HG03457 (cell line): ENCODE measurements around the gene PFKFB4.

Experiments used
- ATAC-seq: cut with Tn5 transposase; IDR thresholded peaks from one replicate; pipeline ENCODE4 v1.9.1; 2021; ENCODE audit warnings: moderate number of reproducible peaks; ENCODE audit not compliant: unreplicated experiment

Gene PFKFB4

DNA sequence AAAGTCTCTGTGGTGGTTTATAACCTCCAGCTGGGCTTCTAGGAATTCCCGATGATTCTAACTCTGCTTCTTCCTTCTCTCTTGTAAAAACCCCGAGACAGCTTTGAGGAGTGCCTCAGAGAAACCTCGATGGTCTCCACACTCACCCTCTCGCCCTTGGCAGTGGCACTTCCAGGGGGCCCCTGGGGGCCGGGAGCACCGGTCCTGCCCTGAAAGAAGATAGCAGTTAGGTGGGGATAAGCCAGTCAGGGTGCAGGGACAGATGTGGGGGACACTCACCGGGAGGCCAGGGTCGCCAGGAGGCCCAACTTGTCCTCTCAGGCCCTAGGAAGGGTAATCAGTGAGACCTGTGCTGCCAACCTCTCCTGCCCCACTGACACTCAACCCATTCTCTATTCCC lies 28.8 kb upstream of the PFKFB4 start:
- no peak for ATAC-seq

DNA sequence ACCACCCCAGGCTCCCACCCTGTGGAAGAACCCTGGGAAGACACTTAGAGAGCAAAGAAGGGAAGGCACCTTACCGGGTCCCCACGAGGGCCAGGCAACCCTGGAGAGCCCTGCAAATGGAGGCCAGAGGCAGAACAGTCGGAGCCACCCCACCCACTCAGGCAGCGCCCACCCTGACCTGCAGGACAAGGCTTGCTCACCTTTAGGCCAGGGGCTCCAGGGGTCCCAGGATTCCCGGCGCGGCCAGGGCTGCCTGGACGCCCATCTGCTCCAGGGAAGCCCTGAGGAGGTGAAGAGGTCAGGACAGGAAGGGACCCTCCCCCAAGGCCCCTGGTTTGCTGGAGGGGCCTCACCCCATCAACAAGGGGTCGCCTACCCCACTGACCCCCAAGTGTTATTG lies 28.2 kb upstream of the PFKFB4 start:
- no peak for ATAC-seq

DNA sequence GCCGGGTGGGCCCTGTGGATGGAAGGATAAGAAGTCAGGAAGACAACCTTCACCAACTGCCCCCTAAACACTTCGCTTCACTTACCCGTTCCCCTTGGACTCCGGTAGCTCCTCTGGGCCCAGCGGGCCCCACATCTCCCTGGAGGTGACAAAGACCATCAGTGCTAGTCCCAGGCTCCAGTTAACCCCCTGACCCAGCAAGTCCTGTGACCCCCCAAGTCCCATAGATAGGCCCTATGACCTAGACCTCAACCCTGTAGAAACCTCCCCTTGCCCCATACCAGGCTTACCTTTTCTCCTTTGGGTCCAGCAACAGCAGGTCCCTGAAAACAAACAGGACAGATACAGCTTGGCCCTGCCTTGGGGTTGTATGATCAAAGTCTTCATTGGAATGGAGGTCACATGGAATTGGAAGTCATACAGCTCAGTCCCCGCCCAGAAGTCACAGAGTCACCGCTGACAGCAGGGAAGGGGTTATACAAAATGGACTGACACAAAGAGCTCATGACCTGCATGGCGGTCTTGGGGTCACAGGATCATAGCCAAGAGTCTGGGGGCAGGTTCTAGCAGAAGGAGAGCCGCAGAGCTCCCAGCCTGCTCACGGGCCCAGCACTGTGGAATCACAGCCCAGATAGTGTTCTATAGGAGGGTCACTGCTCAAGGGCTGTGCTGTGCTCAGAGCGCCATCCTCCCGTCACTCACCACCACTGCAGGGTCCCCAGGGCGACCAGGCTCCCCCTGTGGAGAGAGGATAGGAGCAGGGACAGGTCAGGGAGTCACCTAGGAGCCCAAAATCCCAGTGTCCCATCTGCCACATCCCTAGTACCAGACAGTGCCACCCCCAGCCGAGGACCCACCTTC lies 25.2 kb upstream of the PFKFB4 start:
- ATAC-seq, result no peak

DNA sequence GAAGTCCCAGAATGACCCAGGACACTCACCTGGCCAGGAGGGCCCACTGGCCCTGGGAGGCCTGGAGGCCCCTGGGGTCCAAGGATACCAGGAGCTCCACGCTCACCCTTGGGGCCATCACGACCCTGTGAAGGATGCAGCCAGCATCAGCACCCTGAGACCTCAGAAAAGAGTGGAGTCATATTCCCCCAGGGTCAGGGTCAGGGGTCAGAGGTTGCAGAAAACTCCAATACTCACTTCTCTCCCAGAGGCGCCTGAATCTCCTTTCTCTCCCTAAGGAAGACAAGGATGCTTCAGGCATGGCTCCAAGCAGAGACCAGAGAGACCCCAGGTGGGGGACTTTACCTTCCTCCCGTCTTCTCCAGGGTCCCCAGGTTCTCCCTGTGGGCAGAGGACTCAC lies 20.0 kb upstream of the PFKFB4 start:
- ATAC-seq, result no peak

DNA sequence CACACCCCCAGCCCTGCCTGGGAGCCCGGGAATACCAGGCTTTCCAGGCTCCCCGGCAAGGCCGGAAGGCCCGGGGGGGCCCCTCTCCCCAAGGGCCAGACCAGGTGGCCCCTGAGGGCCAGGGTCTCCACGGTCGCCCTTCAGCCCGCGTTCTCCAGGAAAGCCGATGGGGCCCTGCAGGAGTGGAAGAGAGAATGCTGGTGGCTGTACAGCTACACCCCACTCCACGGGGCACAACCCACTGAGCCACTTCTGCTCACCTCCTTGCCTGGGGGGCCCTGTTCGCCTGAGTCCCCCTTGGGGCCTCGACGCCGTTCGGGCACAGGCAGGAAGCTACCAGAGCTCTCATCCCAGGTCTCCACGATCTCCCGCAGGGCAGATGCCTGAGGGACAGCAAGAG lies 18.8 kb upstream of the PFKFB4 start:
- no peak for ATAC-seq

DNA sequence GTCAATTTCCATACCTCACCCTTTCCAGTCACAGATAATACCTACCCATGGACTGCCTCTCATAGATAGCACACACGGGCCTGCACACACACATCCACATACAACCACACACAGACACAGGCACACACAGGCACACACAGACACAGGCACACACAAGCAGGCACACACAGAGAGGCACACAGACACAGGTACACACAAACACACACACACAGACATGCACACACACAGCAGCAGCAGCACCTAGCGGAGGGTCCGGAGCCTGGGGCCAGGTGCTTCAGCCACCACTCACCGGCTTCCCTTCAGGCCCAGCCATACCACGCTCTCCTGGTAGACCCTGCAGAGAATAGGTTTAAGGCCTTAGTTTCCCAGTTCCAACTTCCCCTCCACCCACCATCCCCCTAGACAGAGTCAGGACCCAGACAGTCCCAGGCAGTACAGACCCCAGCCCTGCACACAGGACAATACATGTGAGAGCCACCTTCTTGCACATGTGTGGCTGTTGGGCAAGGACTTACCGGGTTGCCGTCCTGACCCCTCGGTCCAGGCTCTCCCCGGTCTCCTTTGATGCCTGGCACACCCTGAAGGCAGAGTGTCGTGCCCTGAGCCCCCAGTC lies 17.5 kb upstream of the PFKFB4 start:
- no peak for ATAC-seq

DNA sequence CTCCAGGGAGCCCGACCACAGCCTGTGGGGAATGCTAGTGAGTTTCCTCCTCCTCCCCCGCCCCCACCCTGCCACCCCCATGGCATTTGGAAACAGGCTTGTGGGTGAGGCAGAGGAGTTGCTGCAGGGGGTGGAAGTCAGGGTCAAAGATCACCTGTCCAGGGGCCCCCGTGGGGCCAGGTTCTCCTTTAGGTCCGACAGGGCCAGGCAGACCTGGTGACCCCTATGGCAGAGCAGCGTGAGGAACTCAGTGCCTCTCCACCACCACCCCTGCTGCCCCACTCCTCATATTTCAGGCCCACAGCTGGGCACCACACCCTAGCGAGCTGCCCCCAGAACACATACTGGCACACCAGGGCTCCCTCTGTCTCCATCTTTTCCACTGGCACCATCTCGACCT lies 15.9 kb upstream of the PFKFB4 start:
- ATAC-seq, result no peak

DNA sequence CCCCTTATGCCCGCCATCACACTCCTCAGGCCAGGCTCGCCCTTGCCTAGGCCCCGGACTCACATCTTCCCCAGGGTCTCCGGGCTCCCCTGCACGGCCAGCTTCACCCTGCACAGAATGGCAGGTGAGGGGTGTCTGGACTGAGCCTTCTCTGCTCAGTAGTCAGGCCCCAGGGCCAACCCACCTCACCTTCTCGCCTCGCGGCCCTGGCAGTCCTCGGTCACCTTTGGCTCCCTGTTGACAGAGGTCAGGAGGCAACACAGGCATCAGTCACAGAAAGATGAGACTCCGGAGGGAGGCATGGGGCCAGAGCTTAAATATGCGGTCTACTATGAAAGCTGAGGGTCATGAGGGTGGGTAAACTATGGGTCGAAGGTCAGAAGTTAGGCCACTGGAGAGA lies 15.3 kb upstream of the PFKFB4 start:
- no peak for ATAC-seq

DNA sequence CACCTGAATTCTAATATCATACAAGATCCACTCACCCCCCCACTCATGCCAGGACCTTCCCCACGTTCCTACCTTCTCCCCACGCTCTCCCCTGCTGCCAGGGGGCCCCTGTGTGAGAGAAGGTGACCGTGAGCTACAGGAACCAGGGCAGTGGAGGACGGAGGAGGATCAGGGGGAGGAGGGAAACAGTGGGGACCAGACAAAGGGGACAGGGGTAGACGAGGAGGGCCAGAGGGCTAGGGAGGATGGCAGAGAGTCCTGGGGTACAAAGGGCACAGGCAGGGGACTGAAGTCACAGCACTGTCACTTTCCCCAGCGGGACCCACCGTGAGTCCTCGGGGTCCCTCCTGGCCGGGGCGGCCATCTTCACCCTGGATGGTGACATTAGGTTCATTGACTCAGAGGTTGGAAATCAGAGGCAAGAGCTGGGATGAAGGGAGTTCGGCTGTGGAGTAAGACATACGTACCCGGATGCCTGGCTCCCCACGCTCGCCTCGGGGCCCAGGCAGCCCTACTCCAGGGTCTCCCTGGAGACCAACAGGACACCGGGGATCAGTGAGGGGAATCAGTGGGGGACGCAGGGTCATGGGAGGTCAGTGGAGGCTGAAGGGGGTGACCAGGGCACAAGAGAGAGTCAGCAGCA lies 13.3 kb upstream of the PFKFB4 start:
- ATAC-seq, result no peak

DNA sequence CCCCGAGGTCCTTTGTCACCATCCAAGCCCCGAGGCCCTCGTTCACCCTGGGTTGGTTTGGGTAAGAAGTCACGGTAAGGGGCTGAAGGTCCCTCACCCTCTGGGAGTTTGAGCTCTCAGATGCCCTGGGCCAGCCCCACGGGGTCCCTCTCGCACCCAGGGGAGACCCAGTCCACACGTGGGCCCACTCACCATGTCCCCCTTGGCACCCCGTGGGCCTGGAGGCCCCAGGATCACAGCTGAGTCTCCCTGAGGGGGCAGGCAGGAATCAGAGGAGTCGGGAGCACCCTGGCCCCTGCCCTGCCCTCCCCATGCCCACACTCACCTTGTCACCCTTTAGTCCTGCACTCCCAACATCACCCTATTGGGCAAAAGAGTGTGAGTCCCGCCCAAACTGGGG lies 12.8 kb upstream of the PFKFB4 start:
- no peak for ATAC-seq

DNA sequence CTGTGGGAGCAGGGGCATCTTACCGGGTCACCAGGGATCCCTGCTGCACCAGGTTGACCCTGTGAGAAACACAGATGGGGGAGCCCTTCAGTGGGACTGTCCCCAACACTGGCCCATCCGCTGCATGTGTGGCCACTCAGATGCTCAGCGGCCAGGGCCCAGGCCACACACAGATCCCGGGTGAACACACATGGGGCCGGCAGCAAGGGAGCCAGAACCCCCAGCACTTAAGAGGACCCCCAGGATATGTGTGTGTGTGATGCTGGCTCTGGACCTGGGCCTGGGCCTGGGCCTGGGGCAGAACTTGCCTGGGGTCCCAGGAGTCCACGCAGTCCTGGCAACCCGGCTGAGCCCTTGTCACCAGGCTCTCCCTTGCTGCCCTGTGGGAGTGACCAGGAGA lies 11.9 kb upstream of the PFKFB4 start:
- ATAC-seq, result no peak

DNA sequence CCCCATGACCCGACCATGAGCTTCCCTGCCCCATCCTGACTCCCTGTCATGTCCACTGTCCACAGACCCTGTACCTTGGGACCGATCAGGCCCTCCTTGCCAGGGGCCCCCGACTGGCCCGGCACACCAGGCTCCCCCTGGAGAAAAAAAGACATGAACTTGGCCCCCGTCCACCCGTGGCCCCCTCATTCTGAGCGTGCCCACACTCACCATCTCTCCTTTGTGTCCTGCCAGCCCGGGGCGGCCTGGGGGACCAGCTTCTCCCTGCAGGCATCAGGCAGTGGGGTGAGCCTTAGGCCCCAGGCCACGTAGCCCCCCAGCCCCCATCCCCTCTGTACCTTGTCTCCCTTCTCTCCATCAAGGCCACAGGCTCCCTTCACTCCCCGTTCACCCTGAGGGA lies 10.9 kb upstream of the PFKFB4 start:
- ATAC-seq, result no peak

DNA sequence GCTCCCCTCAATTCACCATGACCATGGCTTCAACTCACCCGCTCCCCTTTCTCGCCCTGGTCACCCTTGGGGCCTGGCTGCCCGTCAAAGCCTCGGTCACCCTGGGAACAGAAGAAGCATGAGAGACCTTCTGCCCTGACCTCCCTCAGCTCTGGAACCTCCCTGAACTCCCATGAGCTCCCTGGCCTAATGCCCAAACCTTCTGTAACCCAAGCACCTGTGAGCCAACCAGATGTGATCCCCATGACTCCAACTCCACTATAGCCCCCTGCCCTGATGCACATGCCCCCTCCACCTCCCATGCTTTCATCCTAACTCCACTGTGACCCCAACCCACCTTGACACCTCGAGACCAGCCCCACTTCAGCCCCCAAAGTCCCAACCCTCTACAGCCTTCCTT lies 10.5 kb upstream of the PFKFB4 start:
- no peak for ATAC-seq

DNA sequence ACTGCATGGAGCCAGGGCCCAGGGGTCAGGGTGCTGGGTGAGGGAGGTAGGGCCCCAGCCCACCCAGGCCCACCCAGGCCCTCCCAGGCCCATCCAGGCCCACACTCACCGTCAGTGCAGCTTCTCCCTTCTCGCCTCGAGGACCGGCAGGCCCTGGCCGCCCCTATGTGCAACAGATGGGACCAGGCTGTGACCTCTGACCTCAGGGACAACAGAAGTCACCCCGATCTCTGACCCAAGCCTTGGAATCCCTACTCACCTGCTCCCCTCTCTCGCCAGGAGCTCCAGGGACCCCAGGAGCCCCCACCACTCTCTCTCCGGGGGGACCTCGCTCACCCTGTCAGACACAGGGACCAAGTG lies 9.8 kb upstream of the PFKFB4 start:
- ATAC-seq, result no peak

DNA sequence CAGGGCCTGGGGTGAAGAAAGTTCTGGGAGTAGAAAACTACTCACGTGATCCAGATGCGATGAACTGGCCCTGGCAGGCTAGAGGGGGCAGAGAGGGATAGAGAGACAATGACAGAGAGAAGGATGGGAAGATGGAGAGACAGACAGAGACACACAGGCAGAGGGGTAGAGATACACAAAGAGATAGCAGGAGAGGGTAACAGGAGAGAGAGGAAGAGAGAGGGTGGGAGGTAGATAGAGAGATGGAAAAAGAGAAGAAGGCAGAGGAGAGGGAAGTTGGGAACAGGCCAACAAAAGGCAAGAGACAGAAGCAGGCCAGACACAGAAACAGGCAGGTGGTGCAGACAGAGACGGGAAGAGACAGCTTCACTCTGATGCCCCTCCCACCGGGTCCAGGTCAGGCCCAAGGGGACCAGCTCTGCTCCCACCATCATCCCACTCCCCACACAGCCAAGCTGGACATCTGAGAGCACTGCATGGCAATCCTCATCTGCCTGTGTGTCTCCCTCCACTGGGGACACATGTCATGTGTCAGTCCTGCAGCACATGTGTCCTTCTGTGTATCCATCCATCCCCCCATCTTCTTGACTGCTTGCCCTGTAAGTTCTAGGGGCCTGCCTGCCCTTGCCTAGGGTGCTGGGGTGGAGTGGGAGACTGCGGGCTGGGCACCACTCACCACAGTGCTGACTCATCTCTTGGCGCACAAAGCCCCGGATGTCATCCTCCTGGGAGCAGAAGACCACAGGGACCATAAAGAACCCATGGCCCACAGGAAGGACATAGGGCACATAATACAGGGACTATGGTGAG lies 9.2 kb upstream of the PFKFB4 start:
- no peak for ATAC-seq

DNA sequence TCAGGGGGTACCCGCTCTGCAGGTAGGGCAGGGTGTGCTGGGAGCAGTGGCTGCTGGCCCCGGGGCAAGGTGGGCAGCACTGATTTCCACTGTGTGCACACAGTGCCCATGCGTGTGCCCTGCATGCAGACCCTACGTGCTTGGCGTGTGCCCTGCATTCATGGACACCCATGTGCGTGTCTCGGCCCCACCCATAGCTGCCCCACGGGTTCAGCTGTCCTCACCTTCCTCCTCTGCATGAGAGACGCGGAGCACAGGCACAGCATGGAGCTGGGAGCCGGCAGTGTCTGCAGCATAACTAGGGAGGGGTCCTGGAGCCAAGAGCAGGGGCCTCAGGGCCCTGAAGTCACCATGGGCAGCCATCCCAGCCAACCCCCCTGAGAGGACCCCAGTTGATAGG lies 8.6 kb upstream of the PFKFB4 start:
- ATAC-seq, result no peak

DNA sequence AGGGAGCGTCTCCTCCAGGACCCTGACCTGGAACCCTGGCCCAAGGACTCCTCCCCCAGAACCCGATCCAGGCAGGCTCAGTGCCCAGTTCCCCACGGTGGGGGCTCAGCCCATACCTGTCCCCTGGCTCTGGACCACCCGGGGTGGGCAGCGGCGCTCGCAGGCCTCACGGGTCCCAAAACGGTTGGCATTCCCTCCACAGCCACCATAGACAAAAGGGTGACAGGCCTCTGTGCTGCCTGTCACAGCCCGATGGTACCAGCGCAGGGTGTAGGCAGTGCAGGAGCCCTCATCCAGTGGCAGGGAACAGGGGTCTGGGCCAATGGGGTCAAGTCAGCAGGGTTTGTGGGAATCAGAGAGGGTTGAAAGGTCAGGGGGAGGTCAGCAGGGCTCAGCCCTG lies 8.1 kb upstream of the PFKFB4 start:
- no peak for ATAC-seq

DNA sequence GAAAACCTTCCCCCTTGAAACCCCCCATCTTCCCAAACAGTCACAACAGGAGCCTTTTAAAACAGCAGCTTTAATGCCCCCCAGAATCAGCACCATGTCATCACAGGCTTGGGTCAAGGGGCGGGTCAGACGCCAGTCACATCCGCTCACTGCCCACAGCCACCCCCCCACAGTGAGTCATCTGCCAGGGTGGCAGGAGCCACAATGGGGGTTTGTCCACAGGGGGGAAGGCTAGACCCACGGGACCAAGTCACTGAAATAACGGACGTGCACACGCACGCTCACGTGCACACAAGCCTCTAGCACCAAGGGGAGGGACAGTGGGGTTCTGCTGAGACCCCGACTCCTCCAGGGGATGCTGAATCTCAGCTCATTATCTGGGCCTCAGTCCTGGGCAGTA lies 7.4 kb upstream of the PFKFB4 start:
- ATAC-seq, result no peak

DNA sequence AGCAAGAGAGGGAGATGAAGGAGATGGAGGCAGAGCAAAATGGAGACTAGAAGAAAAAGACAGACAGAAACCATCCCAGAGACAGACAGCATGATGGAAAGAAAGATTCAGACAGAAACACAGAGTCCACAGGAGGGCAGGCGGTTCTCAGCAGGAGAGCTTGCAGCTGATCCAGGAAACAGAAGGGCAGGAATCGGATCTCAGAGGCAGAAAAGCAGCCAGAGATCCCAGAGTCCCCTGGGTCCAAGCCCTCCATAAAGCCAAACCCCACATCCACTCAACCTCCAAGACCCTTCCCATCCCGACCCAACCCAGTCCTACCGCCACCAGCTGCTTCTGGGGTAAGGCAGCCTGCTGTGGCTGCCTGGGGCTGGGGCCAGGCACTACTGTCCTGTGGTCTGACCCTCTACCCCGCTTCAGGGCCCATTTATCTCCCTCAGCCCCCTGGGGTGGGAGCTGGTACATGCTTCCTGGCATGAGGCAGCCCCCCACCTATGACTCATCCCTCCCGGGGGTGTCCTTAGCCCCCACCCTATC lies 6.8 kb upstream of the PFKFB4 start, which contains the start of gene UCN2:
TSS of gene UCN2 (minus strand) at position 400 of the 537 bp plus-strand sequence. CDS start 657 bp downstream, outside the sequence.
- no peak for ATAC-seq

DNA sequence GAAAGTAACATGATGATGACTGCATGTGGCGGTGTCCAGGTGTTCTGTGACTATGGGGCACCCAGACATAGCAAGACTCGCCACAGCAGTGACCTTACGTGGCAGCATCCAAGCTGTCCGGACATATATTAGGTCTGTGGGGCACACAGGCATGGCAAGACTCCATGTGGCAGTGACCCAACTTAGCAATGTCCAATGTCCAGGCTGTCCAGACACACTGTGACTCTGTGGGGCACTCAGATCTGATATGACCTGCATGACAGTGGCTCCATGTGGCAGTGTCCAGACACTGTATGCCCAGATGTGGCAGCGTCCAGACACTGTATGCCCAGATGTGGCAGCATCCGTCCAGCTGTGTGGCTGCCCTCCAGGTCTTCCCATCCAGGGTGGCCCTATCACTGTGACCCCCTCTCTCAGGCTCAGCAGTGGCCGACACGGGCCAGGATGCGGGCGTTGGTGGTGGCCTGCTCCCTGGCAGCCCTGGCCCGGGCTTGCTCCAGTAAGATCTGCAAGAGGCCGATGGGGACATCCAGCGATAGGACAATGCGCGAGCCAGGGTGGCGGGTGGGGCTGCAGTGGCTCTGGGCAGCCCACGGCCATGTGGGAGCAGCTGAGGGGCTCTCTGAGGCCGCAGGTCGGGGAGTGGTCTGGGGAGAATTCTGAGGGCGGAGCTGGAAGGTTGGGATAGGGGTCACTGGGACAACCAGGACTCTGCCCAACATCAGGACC lies 5.9 kb upstream of the PFKFB4 start:
- ATAC-seq, result no peak
